Activated CD8-positive, alpha-beta T cell treated with anti-CD3 and anti-CD28 coated beads, Interleukin-2, amount 10 ng/mL, durations not matched to agents 7 days and 5 days (primary cell): ENCODE measurements around the gene VOPP1. TPM values are rescaled to one million over a fixed set of nuclear protein-coding genes. Genes with fewer than 3 reads are reported as not detected.
"Not testable (repeated sequence)": the region's sequence is repeated elsewhere in the genome, so short reads cannot be mapped to it uniquely, and the experiment has no call there.

Experiments
- ATAC-seq: fragments of 150-1000 bp; cut with Tn5 transposase; one replicate; pipeline ENCODE4 v1.10.0; 2021; ENCODE audit warnings: moderate library complexity
- CTCF ChIA-PET: fragments of 350-600 bp; sonication (Branson Sonifier 250); formaldehyde crosslinking; loops from one replicate; lab custom pipeline; 2021; ENCODE audit warnings: antibody characterized with exemption; lab: Charles Lee
- POLR2A ChIA-PET: fragments of 350-600 bp; sonication (Branson Sonifier 250); formaldehyde crosslinking; loops from one replicate; lab custom pipeline; 2021; ENCODE audit warnings: antibody characterized with exemption; lab: Charles Lee
- DNase-seq: peaks from one replicate; pipeline ENCODE4 v3.0.0-alpha.2; 2020
- H3K27ac Mint-ChIP-seq: one replicate; pipeline ENCODE4 v1.8.0; 2021; ENCODE audit warnings: mild to moderate bottlenecking, mixed read lengths
- H3K27me3 Mint-ChIP-seq: one replicate; pipeline ENCODE4 v1.8.0; 2021; ENCODE audit warnings: low read depth, mixed read lengths
- H3K36me3 Mint-ChIP-seq: one replicate; pipeline ENCODE4 v1.8.0; 2021; ENCODE audit warnings: low read depth, mixed read lengths
- H3K4me1 Mint-ChIP-seq: one replicate; pipeline ENCODE4 v1.8.0; 2021; ENCODE audit warnings: low read depth, mixed read lengths
- H3K4me3 Mint-ChIP-seq: one replicate; pipeline ENCODE4 v1.8.0; 2021; ENCODE audit warnings: mild to moderate bottlenecking, mixed read lengths
- H3K9me3 Mint-ChIP-seq: one replicate; pipeline ENCODE4 v1.8.0; 2022; ENCODE audit warnings: mixed read lengths; ENCODE audit not compliant: insufficient read depth
- total RNA-seq, 2 experiments: library from RNA; stranded (reverse); gene quantifications; one replicate each; pipeline ENCODE4 v1.2.3, GENCODE V29; 2021

The VOPP1 gene
- total RNA-seq, 2 experiments from 2014 or later = 44.5 to 45.3 TPM

DNA sequence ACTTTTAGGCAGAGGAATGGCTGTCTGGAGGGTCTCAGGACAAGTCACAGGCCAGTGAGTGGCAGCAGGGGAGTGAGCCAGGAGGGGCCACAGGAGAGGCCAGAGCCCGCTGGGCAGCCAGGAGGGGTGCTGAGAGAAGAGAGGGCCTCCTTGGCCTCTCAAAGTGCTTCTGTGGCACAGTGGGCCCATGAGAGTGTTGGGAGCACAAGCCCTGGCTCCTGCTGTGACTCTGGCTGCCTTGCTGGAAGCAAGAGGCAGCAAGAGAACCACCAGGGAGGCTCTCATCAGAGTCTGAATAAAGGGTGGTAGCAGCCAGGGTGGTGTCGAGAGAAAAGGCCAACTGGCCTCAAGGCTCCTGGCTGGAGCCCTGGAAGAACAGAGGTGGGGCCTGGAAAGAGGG, 91.1 kb downstream of the VOPP1 start:
- no peaks in the 10 kb centered on the region for H3K9me3 Mint-ChIP-seq
- no peak overlapping the region for H3K4me3 Mint-ChIP-seq
- peaks cover 33% of the 10 kb centered on the region for H3K4me1 Mint-ChIP-seq
- no peak overlapping the region for H3K27ac Mint-ChIP-seq
- ChIA-PET POLR2A (interaction anchor here (0.7 kb wide), 1 partner anchor 130 kb away, joined by 4 read pairs; no protein-coding TSS in a partner anchor), CTCF (no interaction called here)
- peaks cover 15% of the 10 kb centered on the region for H3K36me3 Mint-ChIP-seq
- no peak for ATAC-seq
- no peak for DNase-seq
- H3K27me3 Mint-ChIP-seq = no peaks in the 10 kb centered on the region

DNA sequence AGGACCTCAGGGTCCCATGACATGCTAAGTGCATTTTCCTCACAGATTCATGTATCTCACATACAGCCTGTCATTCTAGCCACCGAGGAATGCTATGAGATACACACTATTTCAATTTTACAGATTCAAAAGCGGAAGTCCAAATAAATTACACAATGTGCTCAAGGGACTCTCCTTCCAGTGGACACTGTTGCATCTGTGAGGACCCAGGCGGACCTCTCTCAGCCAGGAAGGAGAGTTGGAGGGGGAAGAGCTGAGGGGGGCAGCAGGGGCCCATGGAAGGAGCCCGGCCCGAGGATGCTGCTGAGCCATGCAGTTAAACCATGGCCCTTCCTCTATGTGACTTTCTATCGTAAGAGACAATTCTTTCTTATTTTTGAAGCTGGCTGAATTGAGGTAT, 93.6 kb downstream of the VOPP1 start:
- H3K27me3 Mint-ChIP-seq = no peaks in the 10 kb centered on the region
- no peak for DNase-seq
- ChIA-PET POLR2A (interaction anchor here (0.6 kb wide), 1 partner anchor 76 kb away, joined by 4 read pairs; no protein-coding TSS in a partner anchor), CTCF (interaction anchor here (0.5 to 1.4 kb wide), 3 partner anchors 10 to 87 kb away, joined by 3 to 4 read pairs (median 4); no protein-coding TSS in a partner anchor)
- no peak overlapping the region for H3K4me3 Mint-ChIP-seq
- H3K9me3 Mint-ChIP-seq = no peaks in the 10 kb centered on the region
- peaks cover 52% of the 10 kb centered on the region for H3K4me1 Mint-ChIP-seq
- ATAC-seq = no peak
- peaks cover 17% of the 10 kb centered on the region for H3K36me3 Mint-ChIP-seq
- H3K27ac Mint-ChIP-seq = no peak overlapping the region

DNA sequence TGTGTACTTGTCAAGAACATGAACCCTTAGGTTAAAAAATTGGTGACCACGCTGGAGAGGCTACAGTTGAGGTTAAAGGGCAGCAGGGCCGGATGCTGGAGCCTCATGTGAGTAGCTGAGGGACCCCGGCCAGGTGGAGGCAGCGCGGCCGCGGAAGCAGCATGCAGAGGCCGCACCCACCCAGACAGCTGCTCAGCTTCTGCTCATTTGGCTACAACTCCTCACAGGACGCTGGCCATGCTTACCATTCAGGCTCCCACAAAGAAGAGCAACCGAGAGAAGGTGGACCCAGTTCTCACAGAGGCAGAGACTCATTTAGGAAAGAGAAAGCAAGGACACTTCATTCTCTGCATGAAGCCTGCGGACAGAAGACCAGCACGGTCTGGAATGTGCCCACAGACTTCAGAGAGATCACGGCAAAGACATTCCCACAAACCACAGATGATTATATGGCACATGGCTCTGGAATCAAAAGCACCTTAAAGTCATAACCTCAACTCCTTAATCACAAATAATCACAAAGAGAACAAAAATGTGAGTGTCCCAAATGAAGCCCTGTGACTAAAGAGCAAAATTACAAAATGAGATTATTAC, 94.4 kb downstream of the VOPP1 start:
- ChIA-PET POLR2A (no interaction called here), CTCF (interaction anchor here (1.4 kb wide), 1 partner anchor 9 kb away, joined by 4 read pairs; no protein-coding TSS in a partner anchor)
- Mint-ChIP-seq H3K36me3 (peaks cover 18% of the 10 kb centered on the region), H3K4me1 (peaks cover 48% of the 10 kb centered on the region), H3K4me3 (no peak overlapping the region), H3K27ac (no peak overlapping the region), H3K27me3 (no peaks in the 10 kb centered on the region), H3K9me3 (no peaks in the 10 kb centered on the region)
- ATAC-seq = no peak
- no peak for DNase-seq

DNA sequence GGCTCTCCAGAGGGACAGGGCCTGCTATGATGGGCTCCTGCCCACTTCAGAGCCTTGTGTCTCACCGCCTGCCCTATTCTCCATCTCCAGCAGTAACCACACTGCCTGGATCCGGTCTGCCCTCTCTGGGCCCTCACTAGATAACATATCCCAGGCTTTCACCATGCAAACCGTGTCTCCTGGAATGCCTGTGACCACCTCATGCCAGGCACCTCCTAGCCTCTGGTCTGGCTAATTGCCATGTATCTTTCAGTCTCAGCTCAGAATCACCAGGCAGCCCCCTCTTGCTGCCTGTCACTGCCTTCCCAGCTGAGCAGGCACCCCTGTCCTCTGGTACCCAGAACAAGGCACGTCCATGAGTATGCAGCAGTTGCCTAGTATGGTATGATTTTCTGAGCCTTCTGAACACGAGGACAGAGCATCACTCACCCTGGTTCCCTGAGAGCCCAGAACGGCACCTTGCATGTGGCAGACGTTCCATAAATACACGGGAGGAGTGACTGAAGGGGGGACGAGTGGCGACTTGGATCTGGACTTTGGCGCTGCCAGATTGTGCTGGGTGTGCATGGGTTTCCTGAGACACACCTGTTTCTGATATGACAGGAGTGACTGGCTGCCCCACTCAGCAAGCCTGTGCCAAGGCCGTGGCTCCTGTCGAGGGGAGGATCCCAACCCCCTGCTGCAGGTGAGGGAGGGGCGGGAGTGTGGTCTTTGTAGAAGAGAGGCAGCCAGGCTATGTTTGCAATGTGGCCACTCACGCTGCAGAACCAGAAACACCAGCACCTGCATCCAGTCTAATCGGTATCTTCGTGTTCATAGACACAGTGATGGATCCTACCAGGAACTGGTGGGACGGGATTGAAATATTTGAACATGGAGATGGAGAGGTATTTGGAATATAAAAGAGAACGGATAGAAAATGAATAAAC, 95.2 kb downstream of the VOPP1 start:
- no peaks in the 10 kb centered on the region for H3K9me3 Mint-ChIP-seq
- no peak for ATAC-seq
- peaks cover 44% of the 10 kb centered on the region for H3K4me1 Mint-ChIP-seq
- DNase-seq = no peak
- H3K36me3 Mint-ChIP-seq = peaks cover 18% of the 10 kb centered on the region
- ChIA-PET POLR2A (no interaction called here), CTCF (no interaction called here)
- H3K27ac Mint-ChIP-seq = no peak overlapping the region
- no peak overlapping the region for H3K4me3 Mint-ChIP-seq
- no peaks in the 10 kb centered on the region for H3K27me3 Mint-ChIP-seq

DNA sequence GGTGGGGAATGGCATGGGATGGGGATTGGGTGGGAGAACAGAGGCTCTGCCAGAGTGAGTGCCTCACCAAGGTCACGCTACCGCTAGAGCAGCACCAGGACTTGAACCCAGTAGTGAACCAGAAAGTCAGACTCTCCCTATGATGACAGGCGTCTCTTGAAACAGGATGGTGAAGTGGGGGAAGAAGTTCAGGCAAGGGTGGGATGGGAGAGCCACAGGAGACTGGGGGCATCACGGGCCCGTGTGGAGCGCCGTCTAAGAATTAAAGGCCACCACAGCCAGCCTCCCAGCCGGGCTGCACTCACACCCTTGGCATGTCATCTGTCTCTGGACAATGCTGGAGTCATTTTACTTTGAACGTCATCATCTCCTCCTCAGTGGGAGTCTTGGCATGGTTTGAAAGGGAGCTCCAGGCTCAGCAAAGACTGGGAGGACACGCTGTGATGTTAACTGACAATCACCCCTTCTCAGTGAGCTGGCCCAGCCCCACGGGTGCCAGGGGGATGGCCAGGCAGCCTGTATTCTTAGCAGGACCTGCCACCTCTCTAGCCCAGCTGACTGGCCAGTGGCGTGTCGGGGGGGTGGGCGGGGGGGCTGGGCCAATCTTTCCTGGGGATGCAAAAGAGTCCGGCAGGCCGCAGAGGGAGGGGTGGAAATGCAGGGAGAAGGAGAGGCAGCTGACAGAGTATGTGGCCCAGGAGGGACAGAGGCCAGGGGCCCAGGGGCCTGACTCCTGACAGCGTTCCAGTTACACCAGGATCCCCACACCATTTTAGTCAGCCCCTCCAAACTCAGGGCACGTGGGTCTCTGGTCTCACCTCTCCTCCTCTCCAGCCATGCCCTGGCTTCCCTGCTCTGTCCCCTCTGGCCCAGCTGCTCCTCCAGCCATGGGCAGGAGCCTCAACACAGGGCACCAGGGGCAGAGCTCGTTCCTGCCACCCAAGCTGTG, 96.2 kb downstream of the VOPP1 start:
- H3K4me1 Mint-ChIP-seq = peaks cover 44% of the 10 kb centered on the region
- CTCF ChIA-PET = no interaction called here
- ATAC-seq = no peak
- DNase-seq = no peak
- POLR2A ChIA-PET = no interaction called here
- peak overlapping the region; percentile 71 for H3K27ac Mint-ChIP-seq
- H3K27me3 Mint-ChIP-seq = no peaks in the 10 kb centered on the region
- H3K4me3 Mint-ChIP-seq = peak overlapping the region; percentile 27
- peaks cover 19% of the 10 kb centered on the region for H3K36me3 Mint-ChIP-seq
- H3K9me3 Mint-ChIP-seq = no peaks in the 10 kb centered on the region

DNA sequence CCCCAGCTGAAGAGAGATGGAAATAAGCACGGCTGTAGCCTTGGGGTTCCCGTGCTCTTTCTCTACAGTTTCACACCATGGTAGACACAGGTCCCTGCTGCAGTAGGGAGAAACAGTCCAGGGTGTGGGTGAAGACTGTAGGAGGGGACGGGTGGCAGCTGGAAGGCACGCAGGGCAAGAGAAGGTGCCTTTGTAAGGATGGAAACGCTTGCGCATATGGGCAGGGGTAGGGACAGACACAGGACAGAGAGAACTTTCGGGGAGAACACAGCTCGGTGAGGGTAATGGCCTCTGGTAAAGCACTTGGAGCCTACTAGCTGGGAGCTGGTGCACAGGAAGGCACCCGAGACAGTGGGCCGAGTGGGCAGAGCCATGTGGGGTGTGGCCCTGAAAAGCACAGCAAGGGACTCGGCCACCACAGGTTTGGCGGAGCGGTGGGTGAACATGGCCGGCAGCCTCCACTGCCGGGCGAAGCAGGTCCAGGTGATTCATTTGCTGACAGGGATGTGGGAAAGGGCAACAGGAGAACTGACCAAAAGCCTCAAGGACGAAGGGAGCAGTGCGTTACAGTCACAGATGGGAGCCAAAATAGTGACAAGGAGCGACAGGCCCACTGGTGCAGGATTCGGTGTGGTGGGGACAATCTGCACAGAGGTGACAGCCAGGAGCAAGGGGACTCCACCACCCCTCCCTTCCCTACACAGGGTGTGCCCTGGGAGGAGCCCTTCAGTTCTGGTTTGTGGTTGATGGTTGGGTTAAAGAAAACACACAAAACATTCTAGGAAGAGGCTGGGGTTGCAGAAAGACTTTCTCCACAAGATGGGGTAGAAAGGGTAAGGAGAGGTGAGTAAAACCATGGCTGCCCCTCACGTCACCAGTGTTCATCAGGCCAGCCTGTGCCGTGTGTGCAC, 97.1 kb downstream of the VOPP1 start:
- Mint-ChIP-seq H3K4me3 (peak overlapping the region; percentile 27), H3K27me3 (no peaks in the 10 kb centered on the region), H3K9me3 (no peaks in the 10 kb centered on the region), H3K27ac (peak overlapping the region; percentile 71), H3K4me1 (peaks cover 49% of the 10 kb centered on the region), H3K36me3 (peaks cover 19% of the 10 kb centered on the region)
- ChIA-PET POLR2A (interaction anchor here (1.0 kb wide), 1 partner anchor 97 kb away, joined by 3 read pairs; the partner anchor contains the start of gene VOPP1), CTCF (no interaction called here)
- DNase-seq (peak; percentile 59), ATAC-seq (peak; percentile 78)

DNA sequence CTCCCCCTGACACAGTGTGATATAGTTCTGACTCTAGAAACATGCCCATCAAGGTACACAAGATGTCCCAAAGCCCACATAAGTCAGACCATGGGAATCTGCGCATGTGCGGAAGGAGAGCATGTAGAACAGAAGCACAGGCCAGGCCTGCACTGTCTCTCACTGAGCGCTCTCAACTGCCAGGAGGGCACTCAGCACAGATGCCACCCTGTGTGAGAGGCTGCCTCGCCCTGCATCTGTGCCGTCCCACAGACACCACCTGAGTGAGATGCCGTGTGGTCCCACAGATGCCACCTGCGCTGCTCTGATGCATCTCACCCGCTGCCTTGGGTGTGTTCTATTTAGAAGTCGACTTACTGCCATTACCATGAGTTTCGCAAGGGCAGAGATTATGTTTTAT, 98.4 kb downstream of the VOPP1 start:
- ChIA-PET POLR2A (no interaction called here), CTCF (no interaction called here)
- Mint-ChIP-seq H3K36me3 (peaks cover 21% of the 10 kb centered on the region), H3K4me3 (no peak overlapping the region), H3K9me3 (no peaks in the 10 kb centered on the region), H3K27me3 (no peaks in the 10 kb centered on the region), H3K4me1 (peaks cover 60% of the 10 kb centered on the region), H3K27ac (no peak overlapping the region)
- no peak for ATAC-seq
- no peak for DNase-seq

DNA sequence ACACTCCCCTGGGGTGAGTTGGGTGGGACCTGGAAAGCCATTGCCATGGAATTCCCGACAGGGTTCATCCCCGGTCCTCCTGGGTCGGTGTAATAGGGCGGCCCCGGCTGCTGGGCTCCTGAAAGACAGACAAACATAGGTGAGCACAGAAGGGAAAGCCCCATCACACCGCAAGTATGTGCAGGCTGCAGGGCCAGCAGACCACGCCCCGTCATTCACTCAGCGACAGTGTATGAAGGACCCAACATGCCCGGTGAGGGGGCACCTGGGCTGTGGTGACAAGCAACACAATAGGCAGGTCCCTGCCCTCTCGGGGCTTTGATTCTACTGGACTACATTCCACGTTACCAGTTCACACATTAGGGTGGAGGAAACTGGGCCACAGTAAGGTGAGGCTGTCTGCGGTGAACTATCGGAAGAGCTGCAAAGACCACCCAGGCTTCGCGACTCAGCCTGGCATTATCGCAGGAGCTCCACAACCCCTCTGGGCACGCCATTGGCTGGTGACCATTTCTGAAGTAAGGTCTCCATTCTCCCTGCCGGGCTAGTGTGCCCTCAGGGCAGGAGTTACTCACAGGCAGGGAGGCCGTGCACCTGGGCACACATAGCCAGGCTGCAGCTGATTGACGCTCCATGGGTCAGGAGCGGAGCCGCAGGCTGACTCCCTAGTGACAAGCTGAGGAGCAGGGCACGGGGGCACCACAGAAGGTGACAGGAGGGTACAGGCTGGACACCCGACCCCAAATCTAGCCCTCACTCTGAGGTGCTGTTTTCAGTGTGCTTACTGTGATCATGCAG, 99.2 kb downstream of the VOPP1 start:
- Mint-ChIP-seq H3K4me1 (peaks cover 68% of the 10 kb centered on the region), H3K4me3 (no peak overlapping the region), H3K36me3 (peaks cover 27% of the 10 kb centered on the region), H3K27ac (no peak overlapping the region), H3K9me3 (no peaks in the 10 kb centered on the region), H3K27me3 (no peaks in the 10 kb centered on the region)
- ChIA-PET CTCF (no interaction called here), POLR2A (no interaction called here)
- no peak for DNase-seq
- ATAC-seq = no peak

DNA sequence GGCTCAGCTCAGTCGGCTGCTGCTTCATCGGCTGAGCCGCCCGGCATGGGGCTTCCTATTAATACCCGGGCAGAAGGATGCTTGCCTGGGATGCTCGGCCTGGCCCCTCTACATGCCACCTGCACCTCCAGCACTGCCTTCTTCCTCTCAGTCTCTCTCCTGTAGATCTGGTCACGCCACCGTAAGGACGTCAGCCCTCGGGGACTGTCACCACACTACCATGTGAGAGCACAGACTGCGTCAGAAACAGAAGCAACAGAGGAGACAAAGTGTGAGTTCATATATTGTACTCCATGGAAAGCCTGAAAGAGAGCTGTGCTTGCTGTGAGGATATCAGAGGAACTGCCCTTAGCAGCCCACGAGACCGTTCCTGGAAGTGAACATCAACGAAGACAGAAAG, 99.9 kb downstream of the VOPP1 start:
- Mint-ChIP-seq H3K36me3 (peaks cover 31% of the 10 kb centered on the region), H3K4me1 (peaks cover 62% of the 10 kb centered on the region)
- CTCF ChIA-PET, POLR2A ChIA-PET, DNase-seq, H3K27ac Mint-ChIP-seq, H3K4me3 Mint-ChIP-seq, H3K27me3 Mint-ChIP-seq, H3K9me3 Mint-ChIP-seq: not testable (repeated sequence)
- peak; percentile 29 for ATAC-seq

DNA sequence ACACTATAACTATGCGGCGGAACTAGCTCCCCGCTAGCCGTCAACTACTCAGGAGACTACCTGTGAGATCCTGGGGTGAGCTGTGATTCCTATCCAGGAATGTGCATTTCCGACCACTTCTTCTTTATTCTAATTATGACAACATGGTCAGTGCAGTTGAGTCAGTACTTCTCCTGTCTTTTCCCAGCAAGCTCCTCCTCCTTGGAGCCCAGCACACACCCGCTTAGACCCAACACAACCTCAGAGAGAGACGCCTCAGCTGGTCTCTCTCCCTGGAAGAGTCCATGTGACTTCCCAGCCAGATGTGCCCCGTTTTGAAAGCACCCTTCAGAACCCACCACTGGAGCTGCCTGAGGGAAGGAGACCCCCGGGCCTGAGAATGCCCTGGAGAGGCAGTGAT, 100.7 kb downstream of the VOPP1 start:
- ATAC-seq, POLR2A ChIA-PET, H3K4me3 Mint-ChIP-seq, H3K27me3 Mint-ChIP-seq, H3K27ac Mint-ChIP-seq, CTCF ChIA-PET, H3K9me3 Mint-ChIP-seq, DNase-seq: not testable (repeated sequence)
- peaks cover 32% of the 10 kb centered on the region for H3K36me3 Mint-ChIP-seq
- peaks cover 54% of the 10 kb centered on the region for H3K4me1 Mint-ChIP-seq
